NCI-H2081 treated with DMSO at 0.1 percent for 48 hours (cell line): Measurements from ENCODE around the gene PLAAT4.
"Not testable (repeated sequence)": the region's sequence is repeated elsewhere in the genome, so short reads cannot be mapped to it uniquely, and the experiment has no call there.

Experiments
- DNase-seq: peaks from one replicate; lab custom pipeline; 2025; lab: John Stamatoyannopoulos, UW

PLAAT4 gene

GRCh38 chr11:63573881-63574855 is 37.6 kb downstream of the PLAAT4 start:
- no peak for DNase-seq

GRCh38 chr11:63574856-63575602 is 38.4 kb downstream of the PLAAT4 start:
- DNase-seq = no peak

DNA sequence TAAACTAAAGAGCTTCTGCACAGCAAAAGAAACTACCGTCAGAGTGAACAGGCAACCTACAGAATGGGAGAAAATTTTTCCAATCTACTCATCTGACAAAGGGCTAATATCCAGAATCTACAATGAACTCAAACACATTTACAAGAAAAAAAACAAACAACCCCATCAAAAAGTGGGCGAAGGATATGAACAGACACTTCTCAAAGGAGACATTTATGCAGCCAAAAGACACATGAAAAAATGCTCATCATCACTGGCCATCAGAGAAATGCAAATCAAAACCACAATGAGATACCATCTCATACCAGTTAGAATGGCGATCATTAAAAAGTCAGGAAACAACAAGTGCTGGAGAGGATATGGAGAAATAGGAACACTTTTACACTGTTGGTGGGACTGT is 42.3 kb downstream of the PLAAT4 start:
- not testable (repeated sequence) for DNase-seq

DNA sequence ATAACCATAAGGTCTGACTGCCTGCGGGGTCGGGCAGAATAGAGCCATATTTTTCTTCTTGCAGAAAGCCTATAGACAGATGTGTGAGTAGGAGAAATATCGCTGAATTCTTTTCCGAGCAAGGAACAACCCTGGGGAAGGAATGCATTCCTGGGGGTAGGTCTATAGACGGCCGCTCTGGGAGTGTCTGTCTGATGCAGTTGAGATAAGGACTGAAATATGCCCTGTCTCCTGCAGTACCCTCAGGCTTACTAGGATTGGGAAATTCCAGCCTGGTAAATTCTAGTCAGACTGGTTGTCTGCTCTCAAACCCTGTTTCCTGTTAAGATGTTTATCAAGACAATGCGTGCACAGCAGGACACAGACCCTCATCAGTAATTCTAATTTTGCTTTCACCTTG is 44.6 kb downstream of the PLAAT4 start:
- DNase-seq = not testable (repeated sequence)

DNA sequence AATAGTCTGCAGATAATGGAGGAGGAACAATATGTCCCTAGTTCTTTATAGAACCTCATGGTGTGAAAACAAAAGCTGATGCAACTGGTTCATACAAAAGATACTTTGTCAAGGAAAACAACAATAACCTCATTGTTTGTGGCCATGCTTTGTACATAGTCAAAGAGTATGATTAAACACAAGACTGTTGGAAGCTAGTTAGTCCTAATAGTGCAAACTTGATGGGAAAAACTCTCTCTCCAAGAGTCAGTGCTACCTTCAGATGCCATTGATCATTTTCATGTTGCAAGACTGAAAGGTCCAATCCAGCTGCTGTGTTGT is 46.7 kb downstream of the PLAAT4 start:
- no peak for DNase-seq

DNA sequence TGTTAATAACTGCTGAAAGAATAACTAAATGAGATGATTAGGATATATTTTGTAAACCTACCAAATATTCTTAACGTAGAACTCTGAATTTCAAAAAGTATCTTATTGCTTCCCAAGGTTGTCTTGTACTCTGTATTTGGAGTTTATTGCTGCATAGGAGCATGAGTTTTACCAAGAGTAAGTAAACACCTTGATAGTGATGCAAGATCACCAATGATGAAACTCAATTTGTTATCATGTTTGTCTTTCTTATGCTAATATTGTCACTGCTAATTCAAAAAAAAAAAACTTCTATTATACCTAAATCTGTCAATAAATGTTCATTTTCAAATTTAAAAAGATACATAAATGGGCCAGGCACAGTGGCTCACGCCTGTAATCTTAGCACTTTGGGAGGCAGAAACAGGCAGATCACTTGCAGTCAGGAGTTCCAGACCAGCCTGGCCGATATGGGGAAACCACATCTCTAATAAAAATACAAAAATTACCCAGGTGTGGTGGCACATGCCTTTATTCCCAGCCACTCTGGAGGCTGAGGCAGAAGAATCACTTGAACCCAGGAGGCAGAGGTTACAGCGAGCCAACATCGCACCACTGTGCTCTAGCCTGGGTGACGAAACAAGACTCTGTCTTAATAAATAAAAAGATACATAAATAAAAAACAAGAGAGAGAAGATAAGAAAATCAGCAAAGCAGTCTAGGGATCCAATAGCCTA is 50.0 kb downstream of the PLAAT4 start:
- DNase-seq = no peak

DNA sequence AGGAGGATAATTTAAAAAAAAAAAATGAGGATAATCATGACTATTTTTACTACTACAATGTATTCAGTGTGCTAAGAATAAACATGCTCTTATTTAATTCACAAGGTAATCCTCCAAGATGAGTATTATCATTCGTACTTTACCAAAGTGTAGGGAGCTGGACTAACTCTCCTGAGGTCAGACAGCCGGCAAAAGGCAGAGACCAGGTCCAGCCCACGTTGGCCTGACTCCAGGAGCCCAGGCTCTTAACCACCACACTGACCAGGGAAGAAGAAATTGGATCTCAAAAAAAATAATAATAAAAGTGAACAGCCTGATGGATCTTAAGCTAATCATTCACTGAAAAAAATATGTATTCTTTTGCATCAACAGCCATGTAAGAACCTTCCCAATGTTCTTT is 52.4 kb downstream of the PLAAT4 start:
- no peak for DNase-seq

DNA sequence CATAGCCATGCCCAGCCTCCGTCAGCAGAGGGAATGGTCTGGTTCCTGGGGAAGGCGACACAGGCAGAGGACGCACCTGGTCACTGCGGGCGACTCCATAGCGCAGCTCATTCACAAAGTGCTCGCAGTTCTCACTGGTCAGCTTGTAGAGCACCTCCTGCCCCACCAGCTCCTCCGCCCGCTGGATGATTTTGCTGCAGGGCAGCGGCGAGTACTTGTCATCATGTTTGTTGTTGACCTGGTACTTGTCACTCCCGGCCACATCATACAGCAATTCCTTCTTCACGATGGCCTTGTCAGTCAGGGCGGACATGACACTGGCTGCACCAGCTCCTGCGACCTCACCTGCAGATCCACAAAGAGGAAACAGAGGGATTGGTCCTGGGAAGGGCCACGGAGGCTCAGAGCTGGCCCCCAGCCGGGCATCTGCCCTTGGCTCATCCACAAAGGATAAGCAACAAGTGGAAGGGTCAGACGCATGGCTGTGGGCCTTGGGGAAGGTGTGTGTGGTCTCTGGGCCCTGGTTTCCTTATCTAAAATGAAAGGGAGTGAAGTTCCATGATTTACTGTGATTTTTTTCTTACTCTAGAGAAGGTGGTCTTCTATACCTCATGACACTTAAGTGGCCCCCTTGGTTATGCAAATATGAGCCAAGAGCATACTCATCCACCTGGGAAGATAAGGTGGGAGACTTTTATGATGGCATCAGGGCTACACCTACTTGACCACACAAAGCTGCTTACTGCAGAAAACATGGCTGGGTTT is 53.6 kb downstream of the PLAAT4 start:
- no peak for DNase-seq

- no peak for DNase-seq
Observed at GRCh38 chr11:63592975-63593395, 56.4 kb downstream of the PLAAT4 start.

DNA sequence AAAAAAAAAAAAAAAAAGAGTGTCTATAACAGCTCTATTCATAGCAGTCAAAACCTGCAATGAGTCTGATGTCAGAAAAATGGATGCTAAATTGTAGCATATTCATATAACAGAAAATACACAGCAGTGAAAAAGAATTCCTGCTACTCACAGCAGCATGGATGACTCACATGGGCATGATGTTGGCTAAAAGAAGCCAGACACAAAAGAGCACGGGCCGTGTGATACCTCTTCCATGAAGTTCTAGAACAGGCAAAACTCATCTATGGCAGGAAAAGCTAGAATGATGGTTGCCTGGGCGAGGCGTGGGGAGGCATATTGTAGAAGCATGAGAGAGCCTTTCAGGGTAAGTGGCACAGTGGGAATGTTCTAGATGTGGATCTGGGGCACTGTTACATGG is 58.7 kb downstream of the PLAAT4 start:
- DNase-seq = no peak
